ENCODE results near the gene DLX4.

DLX4 gene

DNA sequence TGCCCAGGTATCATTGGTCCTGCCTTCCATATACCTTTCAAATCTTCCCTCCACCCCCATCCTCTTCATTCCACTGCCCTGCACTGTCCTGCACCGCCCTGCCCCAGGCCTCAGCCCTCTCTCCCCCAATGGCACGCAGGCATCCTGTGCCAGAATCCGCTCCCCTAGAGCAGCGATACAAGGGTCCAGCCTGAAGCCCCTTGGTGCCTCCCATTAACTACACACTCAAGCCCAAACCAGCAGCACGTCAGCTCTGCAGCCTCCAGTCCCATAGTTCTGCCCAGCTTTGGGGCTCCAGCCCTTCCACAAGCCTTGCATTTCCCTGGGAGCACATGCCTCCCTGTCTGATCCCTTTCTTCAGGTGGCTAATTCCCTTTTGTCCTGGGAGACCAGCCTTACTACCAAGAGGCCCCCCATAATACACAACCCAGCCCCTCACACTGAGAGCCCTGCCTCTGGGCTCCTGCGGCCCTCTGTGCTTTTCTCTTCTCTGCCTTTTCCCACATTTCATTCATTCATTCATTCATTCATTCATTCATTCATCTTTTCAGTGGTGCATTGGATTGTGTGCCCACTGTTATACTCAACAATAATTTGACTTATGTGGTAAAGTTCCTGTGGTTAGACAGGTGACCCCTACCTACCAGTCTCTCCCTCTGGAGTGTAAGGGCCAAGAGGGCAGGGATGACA, 52.8 kb downstream of the DLX4 start:
- Histone ChIP-seq H3K9ac (no peak overlapping the region), H2AFZ (ENCODE audit: low read depth) (no peak overlapping the region), H3K4me3 (IDR thresholded peaks at IDR 0.05; ENCODE audit: insufficient read depth, low read depth, low read length) (no peak overlapping the region), H3K27ac (no peak overlapping the region), H4K20me1 (ENCODE audit: insufficient read depth) (no peaks in the 10 kb centered on the region), H3K4me2 (no peak overlapping the region), H3K27me3 (ENCODE audit: insufficient read depth, low read depth) (peaks cover 23% of the 10 kb centered on the region), H3K36me3 (ENCODE audit: insufficient read depth) (no peaks in the 10 kb centered on the region), H3K4me1 (ENCODE audit: low read depth, poor library complexity, severe bottlenecking) (no peaks in the 10 kb centered on the region), H3K79me2 (ENCODE audit: insufficient read depth, low read depth) (no peaks in the 10 kb centered on the region)
- TF ChIP-seq, protein P1, sequence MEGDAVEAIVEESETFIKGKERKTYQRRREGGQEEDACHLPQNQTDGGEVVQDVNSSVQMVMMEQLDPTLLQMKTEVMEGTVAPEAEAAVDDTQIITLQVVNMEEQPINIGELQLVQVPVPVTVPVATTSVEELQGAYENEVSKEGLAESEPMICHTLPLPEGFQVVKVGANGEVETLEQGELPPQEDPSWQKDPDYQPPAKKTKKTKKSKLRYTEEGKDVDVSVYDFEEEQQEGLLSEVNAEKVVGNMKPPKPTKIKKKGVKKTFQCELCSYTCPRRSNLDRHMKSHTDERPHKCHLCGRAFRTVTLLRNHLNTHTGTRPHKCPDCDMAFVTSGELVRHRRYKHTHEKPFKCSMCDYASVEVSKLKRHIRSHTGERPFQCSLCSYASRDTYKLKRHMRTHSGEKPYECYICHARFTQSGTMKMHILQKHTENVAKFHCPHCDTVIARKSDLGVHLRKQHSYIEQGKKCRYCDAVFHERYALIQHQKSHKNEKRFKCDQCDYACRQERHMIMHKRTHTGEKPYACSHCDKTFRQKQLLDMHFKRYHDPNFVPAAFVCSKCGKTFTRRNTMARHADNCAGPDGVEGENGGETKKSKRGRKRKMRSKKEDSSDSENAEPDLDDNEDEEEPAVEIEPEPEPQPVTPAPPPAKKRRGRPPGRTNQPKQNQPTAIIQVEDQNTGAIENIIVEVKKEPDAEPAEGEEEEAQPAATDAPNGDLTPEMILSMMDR (conservative IDR thresholded peaks at IDR 0.05; ENCODE audit: low read depth, low read length) = no peak

DNA sequence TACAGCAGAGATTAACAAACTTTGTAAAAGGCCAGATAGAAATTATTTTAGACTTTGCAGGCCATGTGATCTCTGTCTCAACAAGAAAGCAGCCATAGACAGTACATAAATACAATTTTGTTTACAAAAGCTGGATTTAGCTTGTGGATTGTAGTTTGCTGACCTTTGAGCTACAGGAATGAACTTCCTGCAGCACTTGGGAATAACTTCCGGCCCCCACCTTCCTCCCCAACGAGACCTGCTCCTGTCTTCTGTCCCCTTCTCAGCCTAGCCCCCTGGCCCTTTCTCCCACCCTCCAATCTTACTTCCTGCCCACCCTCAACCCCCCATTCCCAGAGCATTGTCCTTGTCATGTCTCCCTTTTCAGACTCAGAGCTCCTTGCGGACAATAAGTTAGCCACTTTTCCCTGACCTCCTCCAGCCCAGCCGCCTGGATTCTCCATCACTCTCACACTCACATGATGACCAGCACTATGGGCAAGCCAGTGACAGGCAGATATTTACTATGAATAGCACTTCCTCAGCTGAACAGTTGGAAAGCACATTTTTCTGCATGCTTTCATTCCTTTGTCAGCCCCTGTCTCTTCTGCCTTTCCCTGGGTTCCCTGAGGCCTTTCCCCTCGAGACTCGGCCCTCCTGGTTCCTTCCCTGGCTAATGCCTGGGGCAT, 53.6 kb downstream of the DLX4 start:
- Histone ChIP-seq H4K20me1 (ENCODE audit: insufficient read depth) (no peaks in the 10 kb centered on the region), H2AFZ (ENCODE audit: low read depth) (no peak overlapping the region), H3K27me3 (ENCODE audit: insufficient read depth, low read depth) (peaks cover 28% of the 10 kb centered on the region), H3K27ac (no peak overlapping the region), H3K36me3 (ENCODE audit: insufficient read depth) (no peaks in the 10 kb centered on the region), H3K4me3 (IDR thresholded peaks at IDR 0.05; ENCODE audit: insufficient read depth, low read depth, low read length) (no peak overlapping the region), H3K79me2 (ENCODE audit: insufficient read depth, low read depth) (no peaks in the 10 kb centered on the region), H3K9ac (no peak overlapping the region), H3K4me1 (ENCODE audit: low read depth, poor library complexity, severe bottlenecking) (peaks cover 7% of the 10 kb centered on the region), H3K4me2 (no peak overlapping the region)
- TF ChIP-seq, protein P1 (conservative IDR thresholded peaks at IDR 0.05; ENCODE audit: low read depth, low read length) = no peak

DNA sequence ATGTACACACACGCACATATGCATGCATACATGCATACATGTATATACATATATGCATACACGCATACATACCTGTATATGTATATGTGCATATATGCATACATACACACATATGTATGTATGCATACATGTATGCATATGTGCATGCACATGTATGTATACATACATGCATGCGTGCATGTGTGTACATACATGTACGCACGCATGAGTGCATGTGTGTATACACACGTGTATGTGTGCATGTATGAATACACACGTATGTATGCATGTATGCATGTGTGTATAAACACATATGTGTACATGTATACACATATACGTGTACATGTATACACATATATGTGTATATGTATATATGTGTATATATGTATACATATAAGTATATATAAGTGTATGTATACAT, 54.5 kb downstream of the DLX4 start:
- TF ChIP-seq, protein P1 (conservative IDR thresholded peaks at IDR 0.05; ENCODE audit: low read depth, low read length) = no peak
- peaks cover 33% of the 10 kb centered on the region for H3K27me3 ChIP-seq (ENCODE audit: insufficient read depth, low read depth)
- no peaks in the 10 kb centered on the region for H3K36me3 ChIP-seq (ENCODE audit: insufficient read depth)
- H3K4me2 ChIP-seq = no peak overlapping the region
- no peak overlapping the region for H3K27ac ChIP-seq
- H3K79me2 ChIP-seq (ENCODE audit: insufficient read depth, low read depth) = no peaks in the 10 kb centered on the region
- H3K9ac ChIP-seq = no peak overlapping the region
- H4K20me1 ChIP-seq (ENCODE audit: insufficient read depth) = no peaks in the 10 kb centered on the region
- H3K4me1 ChIP-seq (ENCODE audit: low read depth, poor library complexity, severe bottlenecking) = peaks cover 7% of the 10 kb centered on the region
- H2AFZ ChIP-seq (ENCODE audit: low read depth) = no peak overlapping the region
- no peak overlapping the region for H3K4me3 ChIP-seq (IDR thresholded peaks at IDR 0.05; ENCODE audit: insufficient read depth, low read depth, low read length)

All from KMS-11 (cell line).